ENCODE measurements around the gene CYP19A1. TPM values are rescaled to one million over a fixed set of nuclear protein-coding genes. Genes with fewer than 3 reads are reported as not detected.

The CYP19A1 gene
- total RNA-seq (2011; cell fraction: chromatin; rRNA removed; ENCODE audit: low replicate concordance): not detected in 2 replicates
- total RNA-seq (2011; cell fraction: nucleolus; rRNA removed): not detected in 2 replicates
- not detected in 2 replicates for total RNA-seq (2011; cell fraction: nucleoplasm; rRNA removed)
- total RNA-seq (2014; rRNA removed) (0.16 TPM in 1 of 2 replicates, not detected in the other), total RNA-seq (2014; rRNA removed; fragmentation: Illumina TruSeq; extraction: Trizol) (0.35 TPM in 1 of 2 replicates, not detected in the other), total RNA-seq (2015; rRNA removed; fragmentation: Illumina TruSeq; extraction: Trizol) (0.18 TPM in 1 of 2 replicates, not detected in the other), total RNA-seq (2021) (0.44 and 1.6 TPM in 2 replicates), polyA plus RNA-seq (2011; rRNA removed) (0.03 and 0.50 TPM in 2 replicates), polyA plus RNA-seq (2014; fragmentation: Illumina TruSeq; extraction: Trizol) (0.16 and 0.43 TPM in 2 replicates), polyA plus RNA-seq (2014; fragmentation: Nextera tagmentation; extraction: Ambion mirVana) (under 1 TPM; 0.55 to 0.63 TPM), polyA plus RNA-seq (2014; rRNA removed) (not detected in 2 replicates), polyA minus RNA-seq (2011; rRNA and poly(A)+ RNA removed) (not detected in 2 replicates), Bru-seq, nascent RNA (percentile 3 among the genes with signal in this experiment), BruChase-seq, experiment 1, labeled RNA remaining after a 2-hour chase (percentile 1 among the genes with signal in this experiment), BruChase-seq, experiment 2, labeled RNA remaining after a 6-hour chase (percentile 1 among the genes with signal in this experiment)
- polyA plus RNA-seq (2011; cell fraction: cytosol; rRNA removed): not detected in 2 replicates
- 0.27 TPM in 1 of 2 replicates, not detected in the other for polyA plus RNA-seq (2011; cell fraction: nucleus; rRNA removed)
- polyA plus RNA-seq (2012): 0.21 and 1.1 TPM in 2 replicates
- polyA minus RNA-seq (2011; cell fraction: cytosol; rRNA and poly(A)+ RNA removed): not detected in 2 replicates
- 0.40 TPM in 1 of 2 replicates, not detected in the other for polyA minus RNA-seq (2011; cell fraction: nucleus; rRNA and poly(A)+ RNA removed)
- long read RNA-seq, experiment 1, partial matches to known transcripts: 0 of 5 reads
- long read RNA-seq, experiment 1, other reads (novel, unspliced or antisense): 5 of 5 reads
- long read RNA-seq, experiment 2: 0 reads
- long read RNA-seq, experiment 3: 0 reads

DNA sequence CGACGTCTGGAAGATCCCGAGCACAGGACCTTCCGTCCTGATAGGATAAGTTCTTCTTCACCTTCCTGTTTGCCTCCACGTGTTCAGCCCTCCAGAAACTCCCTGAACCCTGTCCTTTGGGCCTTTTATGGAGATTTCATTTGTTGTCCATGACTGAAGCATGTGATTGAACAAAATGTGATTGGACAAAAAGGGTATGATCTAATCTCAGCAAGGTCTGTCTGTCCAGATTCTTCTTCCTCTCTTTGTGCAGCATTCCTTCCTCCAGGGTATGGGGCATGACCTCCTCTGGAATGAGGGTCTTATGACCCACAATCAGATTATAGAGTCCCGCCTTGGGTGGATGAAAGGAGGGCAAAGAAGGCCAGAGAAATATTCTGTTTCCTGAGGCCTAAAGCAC lies at the start of gene CYP19A1:
Gene CYP19A1, minus strand, starts transcription at position 101 of the 400 bp plus-strand sequence. CDS start 95,684 bp downstream, outside the sequence.
- Histone ChIP-seq H3K4me1 (replicated peaks in 1 of 2; ENCODE audit: control insufficient read depth in 2 of 2, insufficient read depth in 2 of 2, low read length in 2 of 2) (peaks cover 0 to 5% of the 10 kb centered on the region in 2 experiments; a peak in 1 of 5 replicates), H2AFZ (ENCODE audit: low read depth, low read length) (no peak within 1 kb of the TSS), H3K9ac (ENCODE audit: insufficient read depth in 1 of 2, low read depth in 2 of 2, low read length in 2 of 2) (no peak within 1 kb of the TSS), H3K36me3 (ENCODE audit: control insufficient read depth, insufficient read depth, low read length) (no peaks in the 10 kb centered on the region), H3K27ac (ENCODE audit: extremely low read depth, low read depth, low read length) (no peak within 1 kb of the TSS), H3K79me2 (ENCODE audit: control insufficient read depth, insufficient read depth, low read length) (no peaks in the 10 kb centered on the region), H3K27me3 (ENCODE audit: control insufficient read depth in 2 of 2, insufficient read depth in 2 of 2, low read length in 2 of 2) (peaks cover 15 to 38% of the 10 kb centered on the region in 2 experiments; a peak in 4 of 5 replicates), H3K4me2 (ENCODE audit: insufficient read depth, low read length) (no peak within 1 kb of the TSS), H3K9me3 (replicated peaks; ENCODE audit: control insufficient read depth, insufficient read depth, low read depth, low read length) (no peaks in the 10 kb centered on the region), H4K20me1 (replicated peaks; ENCODE audit: control insufficient read depth, insufficient read depth, low read length) (no peaks in the 10 kb centered on the region), H3K4me3 (no peak within 1 kb of the TSS), H3K9me1 (ENCODE audit: control insufficient read depth, insufficient read depth, low read length) (no peaks in the 10 kb centered on the region)
- TF ChIP-seq, protein P1, sequence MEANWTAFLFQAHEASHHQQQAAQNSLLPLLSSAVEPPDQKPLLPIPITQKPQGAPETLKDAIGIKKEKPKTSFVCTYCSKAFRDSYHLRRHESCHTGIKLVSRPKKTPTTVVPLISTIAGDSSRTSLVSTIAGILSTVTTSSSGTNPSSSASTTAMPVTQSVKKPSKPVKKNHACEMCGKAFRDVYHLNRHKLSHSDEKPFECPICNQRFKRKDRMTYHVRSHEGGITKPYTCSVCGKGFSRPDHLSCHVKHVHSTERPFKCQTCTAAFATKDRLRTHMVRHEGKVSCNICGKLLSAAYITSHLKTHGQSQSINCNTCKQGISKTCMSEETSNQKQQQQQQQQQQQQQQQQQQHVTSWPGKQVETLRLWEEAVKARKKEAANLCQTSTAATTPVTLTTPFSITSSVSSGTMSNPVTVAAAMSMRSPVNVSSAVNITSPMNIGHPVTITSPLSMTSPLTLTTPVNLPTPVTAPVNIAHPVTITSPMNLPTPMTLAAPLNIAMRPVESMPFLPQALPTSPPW (CRISPR knock-in tag; IDR thresholded peaks at IDR 0.05): no peak
- no peak for TF ChIP-seq SP1 (CRISPR knock-in tag; IDR thresholded peaks at IDR 0.05)
- CTCF ChIA-PET (ENCODE audit: low intra/inter-chr PET ratio): no interaction called here
- no peak for ATAC-seq
- DNase-seq (ENCODE audit: extremely low read depth in 1 of 4, low spot score in 3 of 4): no peak
- intact Hi-C loops (cut with micrococcal nuclease) (no loop called here), in situ Hi-C loops (cut with MboI) (no loop called here)
- FAIRE-seq: no peak
- POLR2A ChIA-PET: no interaction called here
- WGBS (ENCODE audit: insufficient coverage, low coverage, missing lambda C conversion rate): 0% methylated on average over 6 of the region's 6 CpGs
- BruUV-seq (replicated peaks): no TSS peak

Data from K562 (cell line).